ENCODE data around the gene CIAO1.

The CIAO1 gene

DNA sequence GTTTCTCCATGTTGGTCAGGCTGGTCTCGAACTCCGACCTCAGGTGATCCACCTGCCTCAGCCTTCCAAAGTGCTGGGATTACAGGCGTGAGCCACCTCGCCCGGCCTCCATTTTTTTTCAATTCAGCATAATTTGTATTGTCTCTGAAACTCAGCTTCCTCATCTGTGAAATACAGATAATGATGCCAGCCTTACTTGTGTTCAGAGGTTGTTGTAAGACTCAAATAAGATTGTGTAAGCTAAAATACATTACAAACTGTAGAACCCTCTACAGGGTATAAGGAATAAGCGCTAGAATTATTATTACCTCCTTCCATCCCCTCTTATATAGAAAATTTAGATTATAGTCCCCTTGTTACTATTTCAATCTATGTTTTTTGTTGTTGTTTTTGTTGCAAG is 32.6 kb upstream of the CIAO1 start:
- H3K4me3 Mint-ChIP-seq, result no peak overlapping the region
- H3K27ac Mint-ChIP-seq, result no peak overlapping the region
- H3K4me1 Mint-ChIP-seq, result peaks cover 7% of the 10 kb centered on the region
- no peaks in the 10 kb centered on the region for H3K27me3 Mint-ChIP-seq (ENCODE audit: low read depth)
- no peaks in the 10 kb centered on the region for H3K36me3 Mint-ChIP-seq (ENCODE audit: low read depth)
- TF ChIP-seq, protein P1, sequence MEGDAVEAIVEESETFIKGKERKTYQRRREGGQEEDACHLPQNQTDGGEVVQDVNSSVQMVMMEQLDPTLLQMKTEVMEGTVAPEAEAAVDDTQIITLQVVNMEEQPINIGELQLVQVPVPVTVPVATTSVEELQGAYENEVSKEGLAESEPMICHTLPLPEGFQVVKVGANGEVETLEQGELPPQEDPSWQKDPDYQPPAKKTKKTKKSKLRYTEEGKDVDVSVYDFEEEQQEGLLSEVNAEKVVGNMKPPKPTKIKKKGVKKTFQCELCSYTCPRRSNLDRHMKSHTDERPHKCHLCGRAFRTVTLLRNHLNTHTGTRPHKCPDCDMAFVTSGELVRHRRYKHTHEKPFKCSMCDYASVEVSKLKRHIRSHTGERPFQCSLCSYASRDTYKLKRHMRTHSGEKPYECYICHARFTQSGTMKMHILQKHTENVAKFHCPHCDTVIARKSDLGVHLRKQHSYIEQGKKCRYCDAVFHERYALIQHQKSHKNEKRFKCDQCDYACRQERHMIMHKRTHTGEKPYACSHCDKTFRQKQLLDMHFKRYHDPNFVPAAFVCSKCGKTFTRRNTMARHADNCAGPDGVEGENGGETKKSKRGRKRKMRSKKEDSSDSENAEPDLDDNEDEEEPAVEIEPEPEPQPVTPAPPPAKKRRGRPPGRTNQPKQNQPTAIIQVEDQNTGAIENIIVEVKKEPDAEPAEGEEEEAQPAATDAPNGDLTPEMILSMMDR (IDR thresholded peaks at IDR 0.05; ENCODE audit: unreplicated experiment in 3 of 3), result no peak
- H3K9me3 Mint-ChIP-seq, result no peaks in the 10 kb centered on the region

DNA sequence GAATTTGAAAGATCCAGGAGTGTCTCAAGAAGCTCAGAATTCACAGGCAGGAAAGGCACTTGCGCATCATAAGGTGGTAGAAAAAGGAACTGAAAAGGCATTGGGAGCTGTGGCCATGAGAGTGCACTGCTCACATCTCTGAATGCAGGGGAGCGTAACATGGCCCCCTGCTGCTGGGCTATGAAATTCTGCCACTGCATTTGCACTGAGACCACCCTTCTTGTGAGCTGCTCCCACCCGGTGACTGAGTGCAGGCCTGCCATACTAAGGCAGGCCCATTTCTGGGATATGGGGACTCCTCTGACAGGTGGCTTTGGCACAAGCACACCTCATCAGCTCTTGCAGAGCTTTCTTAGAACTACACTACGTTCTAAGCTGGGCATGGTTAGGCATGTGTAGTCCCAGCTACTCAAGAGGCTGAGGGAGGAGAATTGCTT is 32.1 kb upstream of the CIAO1 start:
- no peaks in the 10 kb centered on the region for H3K36me3 Mint-ChIP-seq (ENCODE audit: low read depth)
- H3K4me3 Mint-ChIP-seq, result no peak overlapping the region

DNA sequence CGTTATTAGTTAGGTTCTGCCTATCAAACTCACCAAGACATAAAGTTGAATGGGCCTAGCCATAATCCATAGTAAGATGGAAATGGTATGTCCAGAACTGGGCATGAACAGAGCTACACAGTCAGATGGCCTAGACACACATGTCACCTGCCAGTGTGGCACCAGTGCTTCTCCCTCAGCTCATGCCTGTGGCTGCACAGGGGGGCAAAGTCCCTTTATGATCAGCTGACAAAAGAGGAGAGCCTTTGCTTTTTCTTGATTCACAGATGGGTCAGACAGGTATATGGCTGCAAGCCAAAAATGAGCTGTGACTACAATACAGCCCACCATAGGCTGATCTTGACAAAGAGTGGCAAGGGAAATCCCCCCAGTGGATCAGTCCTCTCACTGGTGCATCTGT is 29.1 kb upstream of the CIAO1 start:
- no peaks in the 10 kb centered on the region for H3K27me3 Mint-ChIP-seq (ENCODE audit: low read depth)
- H3K27ac Mint-ChIP-seq, result no peak overlapping the region
- peaks cover 19% of the 10 kb centered on the region for H3K4me1 Mint-ChIP-seq
- no peaks in the 10 kb centered on the region for H3K36me3 Mint-ChIP-seq (ENCODE audit: low read depth)
- TF ChIP-seq, protein P1 (IDR thresholded peaks at IDR 0.05; ENCODE audit: unreplicated experiment in 3 of 3), result no peak
- H3K4me3 Mint-ChIP-seq, result no peak overlapping the region
- H3K9me3 Mint-ChIP-seq, result no peaks in the 10 kb centered on the region

More for the DNA sequence above, 32.1 kb upstream of the CIAO1 start:
- Mint-ChIP-seq H3K27ac (no peak overlapping the region), H3K27me3 (ENCODE audit: low read depth) (no peaks in the 10 kb centered on the region), H3K9me3 (no peaks in the 10 kb centered on the region), H3K4me1 (peaks cover 7% of the 10 kb centered on the region)
- TF ChIP-seq, protein P1 (IDR thresholded peaks at IDR 0.05; ENCODE audit: unreplicated experiment in 3 of 3), result no peak

DNA sequence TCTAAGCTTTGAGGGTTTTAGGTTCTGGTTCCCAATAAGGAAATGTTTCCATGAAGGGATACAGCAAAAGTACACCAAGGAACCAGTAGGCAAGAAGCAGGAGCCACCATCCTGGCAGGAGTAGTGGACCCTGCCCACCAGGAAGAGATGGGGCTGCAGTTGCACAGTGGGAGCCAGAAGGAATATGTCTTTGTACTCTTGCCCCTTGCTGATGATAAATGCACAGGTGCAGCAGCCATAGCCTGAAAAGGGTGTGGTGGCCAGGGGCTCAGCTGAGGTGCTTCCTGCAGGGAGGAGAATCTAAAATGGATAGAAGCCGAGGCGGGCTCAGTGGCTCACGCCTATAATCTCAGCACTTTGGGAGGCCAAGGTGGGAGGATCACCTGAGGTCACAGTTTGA is 27.8 kb upstream of the CIAO1 start:
- no peaks in the 10 kb centered on the region for H3K36me3 Mint-ChIP-seq (ENCODE audit: low read depth)
- no peak overlapping the region for H3K27ac Mint-ChIP-seq

DNA sequence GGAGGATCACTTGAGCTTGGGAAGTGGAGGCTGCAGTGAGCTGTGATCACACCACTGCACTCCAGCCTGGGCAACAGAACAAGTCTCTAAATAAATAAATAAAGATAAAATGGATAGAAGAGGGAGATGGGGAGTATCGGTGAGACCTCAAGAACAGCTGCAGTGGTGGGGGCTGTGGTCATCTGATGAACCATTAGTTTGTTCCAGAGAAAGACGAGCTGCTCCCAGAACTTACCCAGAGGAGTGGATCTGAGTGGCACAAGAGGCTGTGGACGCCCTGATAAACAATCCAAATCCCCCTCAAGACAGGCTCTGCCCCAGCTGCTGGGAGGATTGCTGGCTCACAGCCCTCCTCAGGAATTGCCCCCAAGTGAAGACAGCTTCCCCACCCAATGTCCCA is 26.9 kb upstream of the CIAO1 start:
- no peaks in the 10 kb centered on the region for H3K36me3 Mint-ChIP-seq (ENCODE audit: low read depth)
- no peak overlapping the region for H3K4me3 Mint-ChIP-seq
- H3K27me3 Mint-ChIP-seq (ENCODE audit: low read depth), result no peaks in the 10 kb centered on the region
- no peak overlapping the region for H3K27ac Mint-ChIP-seq
- peaks cover 19% of the 10 kb centered on the region for H3K4me1 Mint-ChIP-seq
- no peaks in the 10 kb centered on the region for H3K9me3 Mint-ChIP-seq
- TF ChIP-seq, protein P1 (IDR thresholded peaks at IDR 0.05; ENCODE audit: unreplicated experiment in 3 of 3), result no peak

More for the DNA sequence above, 27.8 kb upstream of the CIAO1 start:
- TF ChIP-seq, protein P1 (IDR thresholded peaks at IDR 0.05; ENCODE audit: unreplicated experiment in 3 of 3), result no peak
- Mint-ChIP-seq H3K9me3 (no peaks in the 10 kb centered on the region), H3K4me1 (peaks cover 19% of the 10 kb centered on the region), H3K4me3 (no peak overlapping the region), H3K27me3 (ENCODE audit: low read depth) (no peaks in the 10 kb centered on the region)

DNA sequence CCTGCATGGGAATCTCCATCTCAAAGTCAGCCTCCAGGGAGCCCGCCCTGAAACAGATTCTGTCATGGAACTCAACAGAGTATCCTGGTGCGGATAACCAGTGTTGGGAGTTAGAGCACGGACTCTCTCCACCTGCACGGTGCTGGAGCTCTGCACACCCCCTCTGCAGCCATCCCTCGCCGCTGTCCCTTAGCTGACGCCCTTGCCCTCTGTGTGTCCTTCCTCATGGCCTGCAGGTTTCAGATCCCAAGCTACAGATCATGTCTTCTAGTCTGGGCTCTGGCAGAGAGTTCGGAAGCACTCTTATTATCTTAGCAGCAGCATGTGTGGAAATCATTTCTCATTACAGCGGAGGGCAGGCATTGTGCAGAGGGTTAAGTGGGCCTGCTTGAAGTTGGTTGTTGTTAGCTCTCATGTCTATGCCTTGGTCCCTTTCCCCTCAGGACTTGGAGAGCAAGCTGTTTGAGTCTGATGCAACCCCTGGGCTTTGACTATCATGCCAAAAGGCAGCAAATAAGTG is 26.2 kb upstream of the CIAO1 start:
- Mint-ChIP-seq H3K4me3 (no peak overlapping the region), H3K9me3 (no peaks in the 10 kb centered on the region), H3K4me1 (peaks cover 19% of the 10 kb centered on the region), H3K27ac (no peak overlapping the region), H3K36me3 (ENCODE audit: low read depth) (no peaks in the 10 kb centered on the region), H3K27me3 (ENCODE audit: low read depth) (no peaks in the 10 kb centered on the region)
- TF ChIP-seq, protein P1 (IDR thresholded peaks at IDR 0.05; ENCODE audit: unreplicated experiment in 3 of 3), result no peak

All from nephron (organoid).